Smooth muscle cell (in vitro differentiated cells): Measurements from ENCODE around the gene NEIL3. TPM values are rescaled to one million over a fixed set of nuclear protein-coding genes. Genes with fewer than 3 reads are reported as not detected.

Source experiments
- DNase-seq: peaks from one replicate; lab custom pipeline; 2025; ENCODE audit not compliant: unreplicated experiment; lab: John Stamatoyannopoulos, UW
- H2AFZ ChIP-seq: fragments of 200-600 bp; sonication (generic); 2 replicates; pipeline ENCODE4 v1.6.0; 2016; ENCODE audit warnings: antibody characterized with exemption, low read depth, mild to moderate bottlenecking
- H3F3A ChIP-seq: fragments of 200-600 bp; sonication (generic); 2 replicates; pipeline ENCODE4 v1.6.0; 2017; ENCODE audit warnings: antibody characterized with exemption, low read depth
- H3K27ac ChIP-seq: fragments of 200-600 bp; sonication (generic); 2 replicates; pipeline ENCODE4 v1.5.1; 2016; ENCODE audit warnings: low read depth, mild to moderate bottlenecking
- H3K27me3 ChIP-seq: fragments of 200-600 bp; sonication (generic); 2 replicates; pipeline ENCODE4 v1.6.1; 2016; ENCODE audit warnings: low read depth, mild to moderate bottlenecking
- H3K36me3 ChIP-seq: fragments of 200-600 bp; sonication (generic); 2 replicates; pipeline ENCODE4 v1.5.1; 2016; ENCODE audit warnings: low read depth
- H3K4me1 ChIP-seq: fragments of 200-600 bp; sonication (generic); 2 replicates; pipeline ENCODE4 v1.5.1; 2016; ENCODE audit warnings: low read depth
- H3K4me2 ChIP-seq: fragments of 200-600 bp; sonication (generic); 2 replicates; pipeline ENCODE4 v1.6.0; 2016; ENCODE audit warnings: mild to moderate bottlenecking
- H3K4me3 ChIP-seq: fragments of 200-600 bp; sonication (generic); 2 replicates; pipeline ENCODE4 v1.5.1; 2016; ENCODE audit warnings: mild to moderate bottlenecking
- H3K79me2 ChIP-seq: fragments of 200-600 bp; sonication (generic); 2 replicates; pipeline ENCODE4 v1.6.0; 2016; ENCODE audit warnings: low read depth, mild to moderate bottlenecking
- H3K9ac ChIP-seq: fragments of 200-600 bp; sonication (generic); 2 replicates; pipeline ENCODE4 v1.6.0; 2016; ENCODE audit warnings: low read depth
- H3K9me3 ChIP-seq: fragments of 200-600 bp; sonication (generic); replicated peaks from 2 replicates; pipeline ENCODE4 v1.5.1; 2016; ENCODE audit warnings: low read depth
- H4K20me1 ChIP-seq: fragments of 200-600 bp; sonication (generic); 2 replicates; pipeline ENCODE4 v1.6.0; 2016; ENCODE audit warnings: low read depth
- WGBS: methylation state at CpG from one replicate; pipeline ENCODE4 v1.1.7; 2016; ENCODE audit warnings: low lambda C conversion rate; 5-methylcytosine and 5-hydroxymethylcytosine counted together
- polyA plus RNA-seq: library from polyadenylated mRNA; unstranded; fragments of >200 nt; fragmentation: Nextera tagmentation; extraction: Ambion mirVana; gene quantifications from 2 replicates; pipeline ENCODE4 v1.2.1, GENCODE V29; 2016
- total RNA-seq: library from RNA; depleted of rRNA; stranded (reverse); fragments of >200 nt; gene quantifications from 2 replicates; pipeline ENCODE4 v1.2.3, GENCODE V29; 2014
- TF ChIP-seq, protein P1 (sequence below): fragments of 200-600 bp; sonication (generic); IDR thresholded peaks from 2 replicates; pipeline ENCODE4 v1.5.1; 2017; ENCODE audit warnings: borderline replicate concordance, mild to moderate bottlenecking, antibody characterized with exemption; ENCODE audit not compliant: insufficient read depth, poor library complexity, severe bottlenecking

The NEIL3 gene
- total and polyA plus RNA-seq, 2 experiments from 2014 or later = 2.7 to 3.7 TPM

DNA sequence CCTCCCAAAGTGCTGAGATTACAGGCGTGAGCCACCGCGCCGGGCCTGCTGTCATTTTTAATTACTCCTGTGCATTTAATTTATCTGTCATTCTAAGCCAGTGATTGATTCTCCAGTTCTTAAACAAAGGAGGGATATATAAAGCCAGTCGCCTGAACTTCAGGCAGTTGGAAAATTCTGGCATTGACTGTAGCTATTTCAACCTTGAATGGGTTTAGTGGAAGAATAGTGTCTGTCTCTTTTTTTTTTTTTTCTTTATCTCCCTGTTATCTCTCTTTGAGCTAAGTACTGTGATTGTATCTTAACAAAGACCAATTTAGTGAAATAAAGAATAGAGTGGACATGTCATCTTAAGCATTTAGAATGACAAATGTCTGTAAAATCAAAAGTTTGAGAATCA lies 11.0 kb downstream of the NEIL3 start:
- Histone ChIP-seq H3K9ac (no peak overlapping the region), H3K4me1 (no peaks in the 10 kb centered on the region), H2AFZ (no peak overlapping the region), H3K4me3 (no peak overlapping the region), H3K9me3 (no peaks in the 10 kb centered on the region), H3F3A (no peaks in the 10 kb centered on the region), H3K79me2 (no peaks in the 10 kb centered on the region), H3K36me3 (no peaks in the 10 kb centered on the region), H3K27me3 (no peaks in the 10 kb centered on the region), H3K4me2 (no peak overlapping the region), H4K20me1 (no peaks in the 10 kb centered on the region), H3K27ac (no peak overlapping the region)
- 98% methylated on average over 5 of the region's 5 CpGs for WGBS
- no peak for DNase-seq
- TF ChIP-seq, protein P1, sequence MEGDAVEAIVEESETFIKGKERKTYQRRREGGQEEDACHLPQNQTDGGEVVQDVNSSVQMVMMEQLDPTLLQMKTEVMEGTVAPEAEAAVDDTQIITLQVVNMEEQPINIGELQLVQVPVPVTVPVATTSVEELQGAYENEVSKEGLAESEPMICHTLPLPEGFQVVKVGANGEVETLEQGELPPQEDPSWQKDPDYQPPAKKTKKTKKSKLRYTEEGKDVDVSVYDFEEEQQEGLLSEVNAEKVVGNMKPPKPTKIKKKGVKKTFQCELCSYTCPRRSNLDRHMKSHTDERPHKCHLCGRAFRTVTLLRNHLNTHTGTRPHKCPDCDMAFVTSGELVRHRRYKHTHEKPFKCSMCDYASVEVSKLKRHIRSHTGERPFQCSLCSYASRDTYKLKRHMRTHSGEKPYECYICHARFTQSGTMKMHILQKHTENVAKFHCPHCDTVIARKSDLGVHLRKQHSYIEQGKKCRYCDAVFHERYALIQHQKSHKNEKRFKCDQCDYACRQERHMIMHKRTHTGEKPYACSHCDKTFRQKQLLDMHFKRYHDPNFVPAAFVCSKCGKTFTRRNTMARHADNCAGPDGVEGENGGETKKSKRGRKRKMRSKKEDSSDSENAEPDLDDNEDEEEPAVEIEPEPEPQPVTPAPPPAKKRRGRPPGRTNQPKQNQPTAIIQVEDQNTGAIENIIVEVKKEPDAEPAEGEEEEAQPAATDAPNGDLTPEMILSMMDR = no peak

DNA sequence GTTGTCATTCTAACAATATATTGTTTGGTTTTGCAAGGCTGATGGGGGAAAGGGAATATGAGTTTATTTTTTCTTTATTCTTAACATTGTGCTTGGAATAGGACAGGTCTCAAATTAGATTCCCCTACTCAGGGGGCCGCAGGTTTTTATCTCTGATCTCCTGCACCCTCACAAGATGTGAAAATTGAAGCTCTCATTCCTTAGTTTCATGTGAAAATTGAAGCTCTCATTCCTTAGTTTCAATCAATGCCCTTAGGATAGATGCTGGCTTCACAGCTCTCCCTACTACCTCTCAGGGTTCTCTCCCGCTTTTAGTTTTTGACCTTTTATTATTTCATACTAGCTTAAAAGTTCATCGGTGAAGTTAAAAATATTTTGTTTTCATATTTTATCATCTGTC lies 12.0 kb downstream of the NEIL3 start:
- no peaks in the 10 kb centered on the region for H3F3A ChIP-seq
- TF ChIP-seq, protein P1 = no peak
- H3K79me2 ChIP-seq = no peaks in the 10 kb centered on the region
- no peaks in the 10 kb centered on the region for H4K20me1 ChIP-seq
- DNase-seq = no peak
- over 99% methylated on average over 3 of the region's 3 CpGs for WGBS
- no peak overlapping the region for H3K4me3 ChIP-seq
- H3K27me3 ChIP-seq = no peaks in the 10 kb centered on the region
- no peaks in the 10 kb centered on the region for H3K9me3 ChIP-seq
- H3K4me2 ChIP-seq = no peak overlapping the region
- H3K4me1 ChIP-seq = no peaks in the 10 kb centered on the region
- H2AFZ ChIP-seq = no peak overlapping the region
- no peak overlapping the region for H3K27ac ChIP-seq
- no peaks in the 10 kb centered on the region for H3K36me3 ChIP-seq
- no peak overlapping the region for H3K9ac ChIP-seq

DNA sequence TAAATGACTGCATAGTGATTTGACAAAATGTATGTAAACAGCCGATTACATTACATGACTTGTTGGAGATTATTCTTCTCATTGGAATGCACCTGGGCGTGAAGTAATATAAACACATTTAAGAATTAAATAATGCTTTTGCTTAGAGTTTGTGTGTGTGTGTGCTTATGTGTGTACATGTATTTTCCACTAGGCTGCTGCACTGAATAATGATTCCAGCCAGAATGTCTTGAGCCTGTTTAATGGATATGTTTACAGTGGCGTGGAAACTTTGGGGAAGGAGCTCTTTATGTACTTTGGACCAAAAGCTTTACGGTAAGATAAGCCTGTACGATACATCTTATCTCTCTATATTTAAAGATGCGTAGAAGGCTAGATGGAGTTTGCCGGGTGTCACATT lies 12.6 kb downstream of the NEIL3 start:
- Histone ChIP-seq H3K27ac (no peak overlapping the region), H3K9me3 (no peaks in the 10 kb centered on the region), H3K9ac (no peak overlapping the region), H3K4me3 (no peak overlapping the region), H3F3A (no peaks in the 10 kb centered on the region), H3K4me2 (peak overlapping the region; percentile 37), H2AFZ (peak overlapping the region; percentile 70), H3K36me3 (no peaks in the 10 kb centered on the region), H4K20me1 (no peaks in the 10 kb centered on the region), H3K27me3 (no peaks in the 10 kb centered on the region), H3K4me1 (no peaks in the 10 kb centered on the region), H3K79me2 (no peaks in the 10 kb centered on the region)
- WGBS = 46% methylated on average over 7 of the region's 7 CpGs
- TF ChIP-seq, protein P1 = no peak
- no peak for DNase-seq

DNA sequence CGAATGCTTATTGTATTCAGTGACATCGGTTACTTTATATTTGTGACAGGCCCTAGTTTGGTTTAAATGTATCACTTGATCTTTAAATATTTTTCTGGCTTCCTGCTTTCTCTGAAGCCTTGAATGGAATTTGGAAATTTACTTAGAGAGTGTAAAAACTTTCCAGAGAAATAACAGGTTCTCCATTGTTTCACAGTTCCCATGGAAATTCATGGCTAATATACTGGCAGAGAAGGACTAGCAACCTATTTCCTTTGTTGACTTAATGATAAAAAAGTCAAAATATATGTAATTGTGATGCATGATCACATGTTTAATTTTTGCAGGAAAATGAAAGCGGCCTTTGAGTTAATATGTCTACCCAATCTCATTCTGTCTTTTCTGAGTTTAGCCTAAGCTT lies 13.2 kb downstream of the NEIL3 start:
- Histone ChIP-seq H2AFZ (peak overlapping the region; percentile 70), H3K79me2 (no peaks in the 10 kb centered on the region), H3K4me2 (peak overlapping the region; percentile 37), H3K36me3 (no peaks in the 10 kb centered on the region), H3F3A (no peaks in the 10 kb centered on the region), H3K4me1 (no peaks in the 10 kb centered on the region), H4K20me1 (no peaks in the 10 kb centered on the region), H3K9ac (no peak overlapping the region), H3K9me3 (no peaks in the 10 kb centered on the region), H3K27ac (no peak overlapping the region), H3K4me3 (no peak overlapping the region), H3K27me3 (no peaks in the 10 kb centered on the region)
- WGBS = 92% methylated on average over 3 of the region's 3 CpGs
- TF ChIP-seq, protein P1 = no peak
- DNase-seq = no peak
